Urinary bladder (tissue), 4 donors: Measurements from ENCODE around the gene FNDC3B. TPM values are rescaled to one million over a fixed set of nuclear protein-coding genes. Genes with fewer than 3 reads are reported as not detected.

Experiments
- DNase-seq: peaks from one replicate; pipeline ENCODE4 v3.0.0-alpha.2; 2015; ENCODE audit errors: extremely low spot score
- H3K27ac ChIP-seq: one replicate; pipeline ENCODE4 v1.5.1; 2013; ENCODE audit warnings: low read depth, mild to moderate bottlenecking, moderate library complexity
- H3K36me3 ChIP-seq: one replicate; pipeline ENCODE4 v1.6.1; 2013; ENCODE audit warnings: mild to moderate bottlenecking, moderate library complexity; ENCODE audit not compliant: insufficient read depth
- H3K4me1 ChIP-seq: one replicate; pipeline ENCODE4 v1.6.1; 2013; ENCODE audit warnings: mild to moderate bottlenecking, moderate library complexity; ENCODE audit not compliant: insufficient read depth
- H3K4me3 ChIP-seq: one replicate; pipeline ENCODE4 v1.5.1; 2013; ENCODE audit warnings: low read depth, low read length
- WGBS: extraction: QIAGEN DNeasy Blood & Tissue Kit; methylation state at CpG from one replicate; pipeline ENCODE4 v1.1.7; 2013; 5-methylcytosine and 5-hydroxymethylcytosine counted together
- polyA plus RNA-seq: library from polyadenylated mRNA; stranded (reverse); fragments of 200-250 nt; gene quantifications from one replicate; pipeline ENCODE4 v1.2.3, GENCODE V29; 2013
- total RNA-seq: library from RNA; depleted of rRNA; stranded (reverse); fragments of >200 nt; gene quantifications from one replicate; pipeline ENCODE4 v1.2.3, GENCODE V29; 2014
- donor health status: healthy with polysubstance abuse.
- donor health status: healthy.

Gene FNDC3B
- total and polyA plus RNA-seq, 2 donors: 22.0 to 228 TPM

GRCh38 chr3:172405914-172406313 lies 366.5 kb downstream of the FNDC3B start:
- H3K4me3 ChIP-seq: no peak overlapping the region
- H3K27ac ChIP-seq: no peak overlapping the region
- no peaks in the 10 kb centered on the region for H3K4me1 ChIP-seq
- WGBS: 70% methylated on average over 2 of the region's 2 CpGs
- no peak for DNase-seq
- no peaks in the 10 kb centered on the region for H3K36me3 ChIP-seq

GRCh38 chr3:172407872-172408271 lies 368.5 kb downstream of the FNDC3B start:
- WGBS: 81% methylated on average over 3 of the region's 3 CpGs
- Histone ChIP-seq H3K4me1 (no peaks in the 10 kb centered on the region), H3K27ac (no peak overlapping the region), H3K4me3 (no peak overlapping the region), H3K36me3 (no peaks in the 10 kb centered on the region)
- no peak for DNase-seq

GRCh38 chr3:172410702-172411477 lies 371.5 kb downstream of the FNDC3B start:
- Histone ChIP-seq H3K4me1 (no peaks in the 10 kb centered on the region), H3K36me3 (no peaks in the 10 kb centered on the region), H3K4me3 (no peak overlapping the region), H3K27ac (no peak overlapping the region)
- WGBS: 83% methylated on average over 13 of the region's 13 CpGs
- no peak for DNase-seq

GRCh38 chr3:172411478-172411947 lies 372.1 kb downstream of the FNDC3B start:
- 92% methylated on average over 6 of the region's 6 CpGs for WGBS
- no peak overlapping the region for H3K27ac ChIP-seq
- no peak overlapping the region for H3K4me3 ChIP-seq
- DNase-seq: no peak
- no peaks in the 10 kb centered on the region for H3K4me1 ChIP-seq
- no peaks in the 10 kb centered on the region for H3K36me3 ChIP-seq

- 73% methylated on average over 5 of the region's 5 CpGs for WGBS
These were observed 375.9 kb downstream of the FNDC3B start for GRCh38 chr3:172415323-172415722.

GRCh38 chr3:172437713-172438112 lies 398.3 kb downstream of the FNDC3B start:
- DNase-seq: no peak
- Histone ChIP-seq H3K27ac (no peak overlapping the region), H3K36me3 (no peaks in the 10 kb centered on the region), H3K4me1 (no peaks in the 10 kb centered on the region), H3K4me3 (no peak overlapping the region)

More at GRCh38 chr3:172415323-172415722, 375.9 kb downstream of the FNDC3B start:
- Histone ChIP-seq H3K27ac (no peak overlapping the region), H3K4me3 (no peak overlapping the region), H3K36me3 (peaks cover 2% of the 10 kb centered on the region), H3K4me1 (no peaks in the 10 kb centered on the region)
- DNase-seq: no peak

- H3K4me3 ChIP-seq: no peak overlapping the region
- H3K36me3 ChIP-seq: no peaks in the 10 kb centered on the region
- WGBS: 54% methylated on average over 4 of the region's 4 CpGs
These were observed 398.8 kb downstream of the FNDC3B start for GRCh38 chr3:172438186-172438585.

GRCh38 chr3:172441581-172441980 lies 402.2 kb downstream of the FNDC3B start:
- WGBS: 53% methylated on average over 5 of the region's 5 CpGs
- Histone ChIP-seq H3K4me3 (no peak overlapping the region), H3K4me1 (no peaks in the 10 kb centered on the region), H3K36me3 (no peaks in the 10 kb centered on the region), H3K27ac (no peak overlapping the region)
- DNase-seq: no peak

More at GRCh38 chr3:172438186-172438585, 398.8 kb downstream of the FNDC3B start:
- no peak for DNase-seq
- Histone ChIP-seq H3K4me1 (no peaks in the 10 kb centered on the region), H3K27ac (no peak overlapping the region)

- 70% methylated on average over 1 of the region's 1 CpG for WGBS
- no peak overlapping the region for H3K27ac ChIP-seq
- no peak overlapping the region for H3K4me3 ChIP-seq
- no peak for DNase-seq
- H3K36me3 ChIP-seq: no peaks in the 10 kb centered on the region
- no peaks in the 10 kb centered on the region for H3K4me1 ChIP-seq
These were observed 403.2 kb downstream of the FNDC3B start for GRCh38 chr3:172442606-172443005.

- Histone ChIP-seq H3K4me3 (no peak overlapping the region), H3K36me3 (no peaks in the 10 kb centered on the region), H3K4me1 (no peaks in the 10 kb centered on the region), H3K27ac (no peak overlapping the region)
- no peak for DNase-seq
- 81% methylated on average over 6 of the region's 6 CpGs for WGBS
These were observed 405.4 kb downstream of the FNDC3B start for GRCh38 chr3:172444821-172445220.

GRCh38 chr3:172446198-172446597 lies 406.8 kb downstream of the FNDC3B start:
- H3K4me1 ChIP-seq: no peaks in the 10 kb centered on the region
- no peak overlapping the region for H3K4me3 ChIP-seq
- DNase-seq: no peak
- no peaks in the 10 kb centered on the region for H3K36me3 ChIP-seq
- H3K27ac ChIP-seq: no peak overlapping the region
- WGBS: 76% methylated on average over 3 of the region's 3 CpGs

- DNase-seq: no peak
- no peaks in the 10 kb centered on the region for H3K36me3 ChIP-seq
- no peaks in the 10 kb centered on the region for H3K4me1 ChIP-seq
- H3K27ac ChIP-seq: no peak within 1 kb of the TSS
- no peak within 1 kb of the TSS for H3K4me3 ChIP-seq
- WGBS: 8% methylated on average over 76 of the region's 76 CpGs
These were observed 408.5 kb downstream of the FNDC3B start, which contains the start of gene GHSR for GRCh38 chr3:172447611-172448579. Gene GHSR (minus strand): TSS chr3:172448456. CDS start chr3:172448413, 43 bp downstream.

- WGBS: 7% methylated on average over 43 of the region's 43 CpGs
- Histone ChIP-seq H3K36me3 (no peaks in the 10 kb centered on the region), H3K4me1 (no peaks in the 10 kb centered on the region), H3K27ac (no peak overlapping the region), H3K4me3 (no peak overlapping the region)
- DNase-seq: no peak
These were observed 409.5 kb downstream of the FNDC3B start for GRCh38 chr3:172448661-172449465.
